Measurements from ENCODE around the gene CLCNKA.
"Not testable (repeated sequence)": the region's sequence is repeated elsewhere in the genome, so short reads cannot be mapped to it uniquely, and the experiment has no call there.

Gene CLCNKA

GRCh38 chr1:16017461-16018303 lies 4.2 kb upstream of the CLCNKA start, which contains the start of gene HSPB7:
Gene HSPB7, minus strand, starts transcription at chr1:16018043. Its CDS starts 80 bp downstream, at chr1:16017963.
- peak; percentile 80 for DNase-seq (ENCODE audit: low read depth)

GRCh38 chr1:16018308-16018707 lies 3.5 kb upstream of the CLCNKA start:
- no peak for DNase-seq (ENCODE audit: low read depth)

GRCh38 chr1:16018749-16019643 lies 2.8 kb upstream of the CLCNKA start:
- no peak for DNase-seq (ENCODE audit: low read depth)

- DNase-seq (ENCODE audit: low read depth): no peak
These were observed 2.1 kb upstream of the CLCNKA start for GRCh38 chr1:16019644-16020277.

GRCh38 chr1:16020325-16020724 lies 1.5 kb upstream of the CLCNKA start:
- DNase-seq (ENCODE audit: low read depth): no peak

GRCh38 chr1:16020878-16021277 lies 958 bp upstream of the CLCNKA start:
- not testable (repeated sequence) for DNase-seq (ENCODE audit: low read depth)

- no peak for DNase-seq (ENCODE audit: low read depth)
These were observed 557 bp downstream of the CLCNKA start for GRCh38 chr1:16022393-16022792.

- DNase-seq (ENCODE audit: low read depth): no peak
These were observed 1.3 kb downstream of the CLCNKA start for GRCh38 chr1:16023050-16023653.

- not testable (repeated sequence) for DNase-seq (ENCODE audit: low read depth)
These were observed 4.5 kb downstream of the CLCNKA start for GRCh38 chr1:16026302-16026701.

- no peak for DNase-seq (ENCODE audit: low read depth)
These were observed 5.1 kb downstream of the CLCNKA start for GRCh38 chr1:16026723-16027484.

- DNase-seq (ENCODE audit: low read depth): no peak
These were observed 6.6 kb downstream of the CLCNKA start for GRCh38 chr1:16028237-16029002.

GRCh38 chr1:16029003-16029268 lies 7.1 kb downstream of the CLCNKA start:
- not testable (repeated sequence) for DNase-seq (ENCODE audit: low read depth)

GRCh38 chr1:16029288-16029687 lies 7.5 kb downstream of the CLCNKA start:
- DNase-seq (ENCODE audit: low read depth): no peak

- no peak for DNase-seq (ENCODE audit: low read depth)
These were observed 9.7 kb downstream of the CLCNKA start for GRCh38 chr1:16031551-16031950.

GRCh38 chr1:16032388-16033102 lies 10.7 kb downstream of the CLCNKA start:
- DNase-seq (ENCODE audit: low read depth): peak; percentile 74

GRCh38 chr1:16033103-16033632 lies 11.3 kb downstream of the CLCNKA start:
- DNase-seq (ENCODE audit: low read depth): not testable (repeated sequence)

- not testable (repeated sequence) for DNase-seq (ENCODE audit: low read depth)
These were observed 14.6 kb downstream of the CLCNKA start for GRCh38 chr1:16036461-16036860.

GRCh38 chr1:16038620-16038912 lies 16.7 kb downstream of the CLCNKA start:
- peak; percentile 40 for DNase-seq (ENCODE audit: low read depth)

- DNase-seq (ENCODE audit: low read depth): not testable (repeated sequence)
These were observed 18.0 kb downstream of the CLCNKA start for GRCh38 chr1:16039871-16040270.

- DNase-seq (ENCODE audit: low read depth): no peak
These were observed 19.4 kb downstream of the CLCNKA start for GRCh38 chr1:16041200-16041599.

Measured in amniotic epithelial cell (primary cell).